Activated T-cell treated with anti-CD3 and anti-CD28 coated beads for 1 hour (primary cell): ENCODE measurements around the gene KIAA1671.

ENCODE experiments used
- DNase-seq: peaks from one replicate; pipeline ENCODE4 v3.0.0-alpha.2; 2020; ENCODE audit warnings: low read depth

Gene KIAA1671

GRCh38 chr22:25119609-25120008, 167.1 kb downstream of the KIAA1671 start:
- DNase-seq, result no peak

GRCh38 chr22:25120093-25120561, 167.6 kb downstream of the KIAA1671 start:
- no peak for DNase-seq

GRCh38 chr22:25120761-25121212, 168.3 kb downstream of the KIAA1671 start:
- DNase-seq, result no peak

GRCh38 chr22:25122136-25122764, 169.7 kb downstream of the KIAA1671 start:
- DNase-seq, result no peak

- no peak for DNase-seq
Measured at GRCh38 chr22:25123677-25124076, 171.2 kb downstream of the KIAA1671 start.

GRCh38 chr22:25125693-25126357, 173.3 kb downstream of the KIAA1671 start:
- DNase-seq, result no peak

GRCh38 chr22:25126510-25126909, 174.0 kb downstream of the KIAA1671 start:
- DNase-seq, result no peak

GRCh38 chr22:25127318-25127717, 174.8 kb downstream of the KIAA1671 start:
- no peak for DNase-seq

GRCh38 chr22:25130462-25130861, 177.9 kb downstream of the KIAA1671 start:
- DNase-seq, result no peak

- DNase-seq, result no peak
Measured at GRCh38 chr22:25131198-25131887, 178.8 kb downstream of the KIAA1671 start.

GRCh38 chr22:25134028-25134427, 181.5 kb downstream of the KIAA1671 start:
- DNase-seq, result no peak

GRCh38 chr22:25134451-25134850, 181.9 kb downstream of the KIAA1671 start:
- DNase-seq, result no peak

- no peak for DNase-seq
Measured at GRCh38 chr22:25136953-25137576, 184.5 kb downstream of the KIAA1671 start.

- DNase-seq, result no peak
Measured at GRCh38 chr22:25137577-25138525, 185.3 kb downstream of the KIAA1671 start.

GRCh38 chr22:25139062-25139461, 186.5 kb downstream of the KIAA1671 start:
- DNase-seq, result no peak

GRCh38 chr22:25142102-25142501, 189.6 kb downstream of the KIAA1671 start:
- no peak for DNase-seq

GRCh38 chr22:25143156-25144076, 190.9 kb downstream of the KIAA1671 start:
- no peak for DNase-seq

GRCh38 chr22:25144522-25144921, 192.0 kb downstream of the KIAA1671 start:
- DNase-seq, result no peak

- DNase-seq, result no peak
Measured at GRCh38 chr22:25146307-25146706, 193.8 kb downstream of the KIAA1671 start.

GRCh38 chr22:25146906-25147641, 194.6 kb downstream of the KIAA1671 start:
- DNase-seq, result no peak
